GM21423 (cell line): ENCODE data around the gene HELZ2.

Source experiments
- ATAC-seq: cut with Tn5 transposase; IDR thresholded peaks from one replicate; pipeline ENCODE4 v1.9.1; 2021; ENCODE audit warnings: mild to moderate bottlenecking, moderate library complexity; ENCODE audit not compliant: unreplicated experiment

HELZ2 gene

DNA sequence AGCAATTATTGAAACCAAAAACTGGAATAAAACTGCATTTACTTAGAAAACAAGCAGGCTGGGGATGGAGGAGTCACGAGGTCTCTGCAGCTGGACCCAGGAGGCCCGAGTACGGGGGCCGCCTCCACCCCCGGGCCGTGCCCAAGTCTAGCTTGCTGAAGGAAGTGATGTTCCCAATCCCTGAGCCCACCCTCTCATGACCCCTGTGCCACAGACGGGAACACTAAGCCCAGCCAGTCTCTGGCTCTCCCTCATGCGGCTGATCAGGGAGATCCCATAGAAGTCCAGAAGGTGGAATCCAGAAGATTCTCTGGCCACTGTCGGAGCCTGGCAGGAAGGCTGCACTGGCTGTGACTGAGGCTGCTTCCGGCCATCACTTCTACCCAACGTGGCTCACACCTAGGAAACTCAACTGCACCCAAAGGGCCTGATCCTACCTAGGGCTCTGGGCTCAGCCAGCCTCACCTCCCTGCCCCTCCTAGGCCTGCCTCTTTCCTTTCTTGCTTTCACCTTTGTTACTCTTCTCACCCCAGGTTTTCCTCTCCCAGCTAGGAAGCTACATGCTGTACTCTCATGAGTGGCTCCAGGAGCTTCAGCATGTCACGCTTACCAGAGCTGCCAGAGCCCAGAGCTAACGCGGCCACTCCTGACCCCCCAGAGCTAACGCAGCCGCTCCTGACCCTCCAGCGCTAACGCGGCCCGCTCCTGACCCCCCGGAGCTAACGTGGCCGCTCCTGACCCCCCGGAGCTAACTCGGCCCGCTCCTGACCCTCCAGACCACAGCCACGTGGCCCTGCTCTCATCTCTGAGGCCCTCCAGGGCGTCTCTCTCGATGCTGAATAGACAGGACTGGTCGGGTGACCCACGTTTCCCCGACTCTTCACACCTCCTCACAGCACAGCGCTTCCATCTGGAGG, 24.7 kb upstream of the HELZ2 start:
- no peak for ATAC-seq

DNA sequence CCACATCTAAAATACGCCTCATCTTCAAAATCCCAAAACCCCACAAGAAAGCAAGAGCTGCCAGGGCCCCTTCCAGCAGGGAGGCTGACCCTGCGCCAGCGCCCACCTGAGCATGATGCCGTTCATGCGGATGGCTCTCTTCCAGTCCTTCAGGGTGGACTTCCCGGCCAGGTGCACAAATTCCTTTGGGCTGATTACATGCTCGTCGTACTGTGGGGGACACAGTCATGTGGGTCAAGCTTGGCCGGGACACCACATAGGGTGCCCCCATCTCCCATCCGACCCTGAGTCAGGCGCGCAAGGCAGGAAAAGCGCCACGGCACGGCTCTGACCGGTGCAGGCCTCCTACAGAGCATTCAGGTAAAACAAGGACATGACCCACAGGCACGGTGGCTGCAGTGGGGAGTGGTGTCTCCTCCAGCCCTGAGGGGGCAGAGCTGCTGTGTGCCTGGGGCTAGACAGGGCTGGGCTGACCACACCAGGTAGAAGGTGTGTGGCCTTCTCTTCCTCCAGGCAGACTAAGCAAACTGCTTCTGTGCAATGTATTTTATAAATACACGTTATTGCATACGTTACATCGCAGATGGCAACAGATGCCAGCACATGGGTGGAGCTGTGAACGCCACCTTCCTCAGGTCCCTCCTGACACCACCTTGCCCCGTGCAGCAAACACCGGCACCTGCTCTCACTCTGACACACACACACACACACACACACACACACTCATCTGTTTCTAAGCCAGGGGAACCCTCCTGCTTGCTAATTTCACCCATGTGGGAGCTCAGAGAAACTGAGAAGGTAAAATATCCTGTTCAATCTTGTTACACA, 23.8 kb upstream of the HELZ2 start:
- no peak for ATAC-seq

DNA sequence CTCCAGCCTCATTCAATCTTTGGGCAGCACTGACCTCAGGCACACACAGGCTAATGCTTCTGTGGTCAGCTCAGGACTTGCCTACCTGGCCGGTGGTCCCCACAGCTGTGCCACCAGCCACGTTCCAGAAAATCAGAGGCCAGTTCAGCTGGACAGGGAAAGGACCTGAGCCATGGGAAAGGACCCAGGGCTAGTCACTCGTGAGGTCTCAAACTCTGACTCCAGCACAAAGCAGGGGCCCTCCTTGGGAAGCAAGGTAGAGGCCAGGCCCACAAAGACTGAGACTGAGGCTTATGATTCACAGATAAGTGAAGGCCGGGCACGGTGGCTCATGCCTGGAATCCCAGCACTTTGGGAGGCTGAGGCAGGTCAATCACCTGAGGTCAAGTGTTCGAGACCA, 22.4 kb upstream of the HELZ2 start:
- no peak for ATAC-seq

- no peak for ATAC-seq
These were observed 21.5 kb upstream of the HELZ2 start for GRCh38 chr20:63595416-63596127.

DNA sequence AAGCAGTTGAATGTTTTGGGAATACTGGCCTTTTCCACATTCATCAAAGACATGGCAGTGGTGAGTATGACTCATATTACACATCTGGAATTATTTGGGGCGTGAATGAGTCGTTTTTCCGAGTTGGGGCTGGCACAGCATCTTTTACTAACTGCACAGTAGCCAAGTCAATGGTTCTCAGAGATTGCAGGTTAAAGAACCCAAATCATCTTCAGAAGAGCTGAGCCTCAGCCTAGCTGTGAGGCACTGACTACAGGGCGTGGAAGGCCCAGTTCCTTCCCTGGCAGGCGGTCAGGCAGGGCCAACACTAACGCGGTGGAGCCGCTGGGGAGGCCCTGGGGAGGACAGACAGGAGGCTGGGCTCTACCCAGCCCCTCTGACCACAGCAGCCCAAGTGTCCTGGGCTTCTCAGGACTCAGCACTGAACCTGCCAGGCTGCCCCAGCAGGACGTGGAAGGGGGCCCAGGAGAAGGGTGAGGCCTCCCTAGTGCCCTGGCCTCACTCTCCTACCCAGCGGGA, 20.1 kb upstream of the HELZ2 start:
- ATAC-seq, result no peak

GRCh38 chr20:63592661-63593060, 18.6 kb upstream of the HELZ2 start:
- ATAC-seq, result no peak

DNA sequence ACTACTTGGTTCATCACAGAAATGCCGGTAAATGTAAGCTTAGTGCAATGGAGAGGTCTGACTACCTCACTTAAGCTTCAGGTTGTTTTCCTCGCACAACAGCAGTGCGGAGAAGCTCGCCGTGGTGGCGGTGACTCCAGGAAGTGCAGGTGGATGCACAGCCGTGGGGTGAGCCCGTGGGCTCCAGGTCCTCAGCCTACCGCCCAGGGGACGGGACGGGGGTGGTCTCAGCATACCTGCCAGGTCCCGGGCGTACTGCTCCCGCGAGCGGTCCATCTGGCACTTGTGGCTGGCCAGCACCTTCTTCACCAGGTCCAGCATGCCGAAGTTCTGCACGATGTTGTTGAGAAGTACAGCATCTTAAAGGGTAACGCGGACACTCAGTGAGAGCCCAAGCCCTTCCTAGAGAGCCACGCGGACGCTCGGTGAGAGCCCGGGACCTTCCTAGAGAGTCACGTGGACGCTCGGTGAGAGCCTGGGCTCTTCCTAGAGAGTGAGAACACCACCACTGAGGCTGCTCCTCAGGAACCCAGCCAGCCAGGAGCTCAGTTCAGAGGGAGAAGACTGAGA, 17.8 kb upstream of the HELZ2 start:
- ATAC-seq, result no peak

- no peak for ATAC-seq
These were observed 17.1 kb upstream of the HELZ2 start for GRCh38 chr20:63591147-63591533.

GRCh38 chr20:63590218-63591146, 16.4 kb upstream of the HELZ2 start:
- ATAC-seq, result no peak

- ATAC-seq, result no peak
These were observed 15.5 kb upstream of the HELZ2 start for GRCh38 chr20:63589261-63590217.

DNA sequence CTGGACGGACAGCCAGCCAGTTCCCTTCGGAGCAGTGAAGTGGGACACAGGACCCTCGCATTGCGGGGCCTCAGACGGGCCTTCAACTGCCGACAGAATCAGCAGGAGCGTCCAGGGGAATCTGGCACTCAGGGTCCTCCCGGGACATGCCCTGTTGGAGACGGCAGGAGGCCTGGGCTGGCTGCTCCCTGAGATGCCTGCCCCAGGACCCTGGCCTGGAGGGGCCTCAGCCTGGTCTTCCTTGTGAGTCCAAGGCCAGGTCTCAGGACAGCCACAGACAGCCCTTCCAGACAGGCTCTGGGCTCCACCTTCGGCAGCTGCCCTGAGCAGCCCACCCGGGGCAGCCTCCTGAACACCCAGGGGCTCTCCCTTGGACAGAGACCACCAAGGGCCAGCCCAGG, 14.6 kb upstream of the HELZ2 start:
- ATAC-seq, result no peak

- no peak for ATAC-seq
These were observed 13.9 kb upstream of the HELZ2 start for GRCh38 chr20:63587776-63588591.

- no peak for ATAC-seq
These were observed 13.2 kb upstream of the HELZ2 start for GRCh38 chr20:63587256-63587655.

DNA sequence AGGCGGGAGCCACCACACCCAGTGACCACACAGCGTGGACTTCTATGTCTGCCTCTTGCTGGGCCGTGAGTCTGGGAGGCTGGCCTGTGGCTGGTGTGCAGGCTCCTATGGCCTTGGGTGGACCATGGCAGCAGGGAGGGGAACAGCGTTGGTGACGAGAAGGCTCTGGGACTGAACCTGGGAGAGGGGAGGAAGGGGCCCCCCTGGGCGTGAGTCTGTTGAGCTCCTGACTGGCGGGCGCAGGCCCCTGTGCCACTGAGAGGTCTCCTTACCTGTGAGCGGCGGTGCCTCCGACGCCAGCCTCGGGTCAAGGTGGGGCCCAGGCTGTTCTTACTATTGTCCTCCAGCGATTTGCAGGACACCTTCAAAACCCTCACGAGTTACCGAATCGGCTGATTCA, 12.8 kb upstream of the HELZ2 start:
- no peak for ATAC-seq

DNA sequence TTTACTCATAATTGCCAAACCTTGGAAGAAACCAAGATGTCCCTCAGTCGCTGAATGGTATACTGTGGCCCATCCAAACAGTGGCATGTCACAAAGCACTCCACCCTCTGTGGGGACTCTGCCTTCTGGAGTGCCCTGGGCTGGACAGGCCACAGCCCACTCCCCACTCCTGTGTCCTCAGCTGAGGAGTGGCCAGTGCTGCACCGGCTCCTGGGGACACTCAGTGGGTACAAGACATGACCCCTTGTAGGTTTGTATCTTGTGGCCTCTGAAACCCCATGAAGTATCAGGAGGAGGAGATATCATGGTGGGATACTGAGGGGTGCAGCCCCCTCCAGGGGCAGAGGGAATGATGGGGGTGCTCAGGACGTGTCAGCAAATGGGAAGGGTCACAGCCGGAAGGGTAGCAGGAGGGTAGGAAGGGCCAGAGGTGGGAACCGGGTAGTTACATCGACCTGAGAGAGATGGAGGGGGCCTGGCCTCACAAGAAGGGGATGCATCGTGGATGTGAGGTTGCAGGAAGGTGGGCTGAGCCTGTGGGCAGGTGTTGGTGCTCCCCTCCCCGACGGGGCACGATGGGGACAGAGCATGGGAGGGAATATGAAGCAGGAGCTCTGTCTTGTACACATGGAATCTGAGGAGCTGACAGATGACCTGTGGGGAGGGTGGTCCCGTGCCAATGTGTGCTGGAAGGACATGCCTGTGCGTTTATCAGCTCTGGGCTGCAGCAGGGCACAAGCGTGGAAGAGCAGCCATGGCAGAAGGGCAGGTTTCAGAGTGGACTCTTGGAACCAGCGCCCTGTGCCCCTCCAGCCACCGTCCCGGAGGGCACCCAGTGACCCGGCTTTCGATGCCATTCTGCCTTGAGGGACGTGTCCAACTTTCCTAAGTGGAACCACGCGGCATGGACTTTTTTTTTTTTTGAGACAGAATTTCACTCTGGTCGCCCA, 11.9 kb upstream of the HELZ2 start:
- no peak for ATAC-seq

GRCh38 chr20:63582382-63583063, 8.5 kb upstream of the HELZ2 start:
- ATAC-seq, result no peak
